ENCODE measurements around the gene RAB28.

RAB28 gene

DNA sequence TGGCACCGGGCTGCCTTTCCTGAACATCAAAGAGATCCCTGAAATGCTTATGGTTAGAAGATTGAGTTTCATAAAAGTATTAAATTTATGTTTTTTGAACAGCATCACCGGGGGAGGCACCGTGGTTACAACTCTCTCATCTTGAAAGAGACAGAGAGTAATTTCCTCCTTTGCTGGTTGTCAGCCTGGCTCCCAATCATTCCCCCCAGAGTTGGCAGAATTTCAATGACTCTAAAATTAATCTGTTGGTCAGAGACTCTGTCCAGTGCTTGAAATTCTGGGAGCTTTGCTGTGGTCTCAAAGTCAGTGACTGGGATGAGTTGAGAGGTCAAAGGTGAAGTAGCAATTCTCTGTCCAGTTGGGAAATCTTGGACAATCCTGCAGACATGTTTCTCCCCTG is 135.9 kb downstream of the RAB28 start:
- Mint-ChIP-seq H3K9me3 (peaks cover 25% of the 10 kb centered on the region), H3K4me1 (ENCODE audit: low read depth) (peaks cover 3% of the 10 kb centered on the region), H3K27me3 (no peaks in the 10 kb centered on the region), H3K36me3 (ENCODE audit: low read depth) (peaks cover 40% of the 10 kb centered on the region), H3K4me3 (no peak overlapping the region), H3K27ac (no peak overlapping the region)

DNA sequence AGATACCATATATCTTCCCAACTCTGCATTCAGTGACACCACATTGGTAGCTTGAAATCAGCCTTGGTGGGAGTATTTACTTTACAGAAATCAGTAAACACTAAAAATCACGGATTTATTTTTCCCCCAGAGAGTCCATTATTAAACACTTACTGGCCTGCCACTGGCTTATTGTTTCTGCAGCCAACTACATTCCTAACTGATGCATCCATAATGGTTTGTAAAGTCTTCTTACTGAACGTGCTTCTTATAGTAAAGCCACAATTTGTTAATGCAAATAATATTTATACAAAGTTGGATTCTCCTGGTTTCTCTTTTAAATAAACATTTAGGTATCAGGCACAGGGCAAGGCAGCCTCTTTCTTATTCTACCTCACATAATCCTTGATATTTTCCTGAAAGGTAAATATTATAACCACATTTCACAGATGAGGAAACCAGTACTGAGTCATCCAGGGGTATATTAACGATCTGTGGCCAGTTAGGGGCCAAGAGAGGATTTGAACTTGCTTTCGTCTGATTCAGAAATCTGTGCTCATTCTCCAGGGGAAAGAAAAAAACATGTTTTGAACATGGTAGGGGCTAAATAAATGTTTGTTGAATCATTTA is 136.5 kb downstream of the RAB28 start:
- peaks cover 21% of the 10 kb centered on the region for H3K9me3 Mint-ChIP-seq
- H3K27me3 Mint-ChIP-seq: no peaks in the 10 kb centered on the region
- H3K4me1 Mint-ChIP-seq (ENCODE audit: low read depth): peaks cover 3% of the 10 kb centered on the region

DNA sequence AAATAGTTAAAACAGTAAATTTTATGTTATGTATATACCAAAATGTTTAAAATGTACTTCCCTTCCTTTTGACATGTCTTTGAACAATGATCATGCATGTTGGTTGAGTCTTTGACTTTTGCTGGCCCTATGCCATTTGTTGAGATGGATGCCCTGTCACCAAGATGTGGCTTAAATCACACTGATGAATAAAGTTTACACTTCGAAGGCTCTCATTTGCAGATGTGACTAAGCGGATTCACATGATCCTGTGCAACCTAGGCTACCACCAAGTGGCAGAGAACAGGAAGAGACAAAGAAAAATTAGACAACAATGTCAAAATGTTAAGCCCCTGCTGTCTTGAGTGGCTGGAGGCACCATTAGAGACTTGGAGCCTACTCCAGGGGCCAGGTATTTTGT is 139.9 kb downstream of the RAB28 start:
- no peaks in the 10 kb centered on the region for H3K27me3 Mint-ChIP-seq
- peaks cover 36% of the 10 kb centered on the region for H3K36me3 Mint-ChIP-seq (ENCODE audit: low read depth)
- no peak overlapping the region for H3K27ac Mint-ChIP-seq
- peaks cover 18% of the 10 kb centered on the region for H3K9me3 Mint-ChIP-seq
- H3K4me1 Mint-ChIP-seq (ENCODE audit: low read depth): peaks cover 3% of the 10 kb centered on the region
- no peak overlapping the region for H3K4me3 Mint-ChIP-seq

More for the DNA sequence above, 136.5 kb downstream of the RAB28 start:
- no peak overlapping the region for H3K27ac Mint-ChIP-seq
- H3K36me3 Mint-ChIP-seq (ENCODE audit: low read depth): peaks cover 35% of the 10 kb centered on the region
- no peak overlapping the region for H3K4me3 Mint-ChIP-seq

DNA sequence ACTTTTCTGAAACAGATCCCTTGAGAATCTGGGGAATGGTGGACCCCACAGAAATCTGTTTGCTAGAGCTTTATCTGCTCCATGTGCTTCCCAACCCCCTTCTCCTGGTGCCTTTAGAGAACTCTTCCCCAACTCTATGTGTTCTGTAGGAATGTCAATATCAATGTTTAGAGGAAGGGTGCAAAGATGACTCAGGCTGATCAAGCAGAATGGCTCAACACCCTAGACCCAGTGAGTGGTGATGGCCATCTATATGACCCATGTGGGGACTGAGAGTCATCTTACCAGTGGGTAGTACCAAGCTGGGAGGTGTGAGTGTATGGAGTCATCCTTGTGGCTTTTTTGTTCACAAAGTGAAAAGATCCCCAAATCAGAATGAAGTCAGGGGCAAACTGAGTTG is 143.5 kb downstream of the RAB28 start:
- Mint-ChIP-seq H3K36me3 (ENCODE audit: low read depth) (peaks cover 42% of the 10 kb centered on the region), H3K4me1 (ENCODE audit: low read depth) (no peaks in the 10 kb centered on the region), H3K9me3 (peaks cover 15% of the 10 kb centered on the region), H3K27ac (no peak overlapping the region), H3K27me3 (no peaks in the 10 kb centered on the region), H3K4me3 (no peak overlapping the region)

DNA sequence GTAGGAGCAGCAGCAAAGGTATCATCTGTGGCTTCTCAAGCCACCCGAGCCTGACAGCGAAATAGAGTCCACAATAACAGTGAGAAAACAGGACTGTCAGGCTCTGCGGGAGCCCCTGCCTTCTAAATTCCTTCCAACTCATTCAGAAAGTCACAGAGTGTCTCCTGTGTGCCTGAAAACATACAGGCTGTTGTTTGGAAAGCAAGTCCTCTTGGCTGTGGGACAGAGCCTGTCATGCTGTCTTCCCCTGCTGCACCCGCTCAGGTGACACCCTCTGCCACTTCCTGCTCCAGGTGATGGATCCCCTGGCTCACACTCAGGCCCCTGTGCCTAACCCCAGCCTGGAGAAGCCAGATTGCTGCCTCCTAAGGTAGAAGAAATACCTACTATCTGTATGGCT is 152.3 kb downstream of the RAB28 start:
- Mint-ChIP-seq H3K36me3 (ENCODE audit: low read depth) (peaks cover 11% of the 10 kb centered on the region), H3K4me3 (no peak overlapping the region), H3K27me3 (no peaks in the 10 kb centered on the region), H3K4me1 (ENCODE audit: low read depth) (no peaks in the 10 kb centered on the region), H3K9me3 (peaks cover 1% of the 10 kb centered on the region), H3K27ac (no peak overlapping the region)

DNA sequence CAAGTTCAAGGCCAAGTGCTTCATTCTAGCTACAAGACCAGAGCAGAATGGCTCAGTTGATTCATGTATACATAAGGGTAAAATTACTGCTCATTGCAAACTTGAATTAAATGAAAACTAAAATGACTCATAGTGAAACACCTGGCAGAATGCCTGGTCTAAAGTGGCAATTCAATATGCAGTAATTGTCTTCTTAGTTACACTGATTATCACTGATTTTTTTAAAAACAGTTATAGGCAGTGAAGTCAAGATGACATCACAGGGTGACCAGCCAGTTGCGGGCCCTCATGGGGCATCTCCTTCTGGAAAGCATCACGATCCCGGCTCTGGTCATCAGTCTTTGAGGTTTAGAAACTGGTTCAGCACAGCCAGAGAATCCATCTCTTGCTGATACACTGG is 154.2 kb downstream of the RAB28 start:
- Mint-ChIP-seq H3K36me3 (ENCODE audit: low read depth) (peaks cover 8% of the 10 kb centered on the region), H3K27me3 (no peaks in the 10 kb centered on the region), H3K4me1 (ENCODE audit: low read depth) (no peaks in the 10 kb centered on the region), H3K27ac (no peak overlapping the region), H3K4me3 (no peak overlapping the region), H3K9me3 (no peaks in the 10 kb centered on the region)

DNA sequence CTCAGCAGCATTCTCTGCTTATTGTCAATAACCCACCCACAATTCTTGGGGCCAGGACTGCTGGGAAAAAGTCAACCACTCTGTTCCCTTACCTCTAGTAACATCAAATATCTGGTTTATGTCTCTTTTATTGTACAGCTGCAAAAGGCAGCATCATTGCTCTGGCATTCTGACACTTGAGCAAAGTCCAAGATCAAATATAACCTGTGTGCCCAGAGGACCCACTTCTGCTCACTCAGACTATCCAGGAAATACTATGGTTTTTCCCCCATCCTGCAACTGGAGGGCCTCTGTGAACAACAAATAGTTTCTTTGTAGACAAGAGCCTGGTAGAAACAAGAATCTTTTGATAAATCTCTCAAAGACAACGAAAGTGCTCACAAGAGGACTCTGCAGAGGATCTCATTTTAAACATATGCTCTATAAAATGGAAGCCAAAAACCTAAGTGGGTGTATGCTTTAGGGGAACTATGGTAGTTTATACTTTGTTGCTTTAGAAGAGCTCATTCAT is 154.7 kb downstream of the RAB28 start:
- H3K27me3 Mint-ChIP-seq: no peaks in the 10 kb centered on the region
- no peak overlapping the region for H3K4me3 Mint-ChIP-seq
- no peaks in the 10 kb centered on the region for H3K4me1 Mint-ChIP-seq (ENCODE audit: low read depth)
- H3K9me3 Mint-ChIP-seq: no peaks in the 10 kb centered on the region
- no peak overlapping the region for H3K27ac Mint-ChIP-seq
- H3K36me3 Mint-ChIP-seq (ENCODE audit: low read depth): peaks cover 8% of the 10 kb centered on the region

DNA sequence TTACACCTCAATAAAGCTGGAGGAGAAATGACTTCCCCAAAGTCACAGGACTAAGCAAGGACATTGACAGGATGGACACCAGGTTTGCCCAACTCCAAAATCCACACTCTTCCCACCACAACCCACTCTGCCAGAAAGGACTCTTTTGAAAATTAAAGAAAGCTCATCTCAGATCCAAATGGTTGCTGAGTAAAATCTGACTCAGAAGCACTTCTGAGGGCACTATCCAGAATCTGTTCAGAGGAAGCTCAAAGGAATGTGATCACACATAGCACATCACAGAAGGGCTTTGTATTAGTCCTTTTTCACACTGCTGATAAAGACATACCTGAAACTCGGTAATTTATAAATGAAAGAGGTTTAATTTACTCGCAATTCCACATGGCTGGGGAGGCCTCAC is 155.5 kb downstream of the RAB28 start:
- Mint-ChIP-seq H3K4me3 (no peak overlapping the region), H3K4me1 (ENCODE audit: low read depth) (no peaks in the 10 kb centered on the region), H3K36me3 (ENCODE audit: low read depth) (peaks cover 9% of the 10 kb centered on the region), H3K9me3 (no peaks in the 10 kb centered on the region), H3K27me3 (no peaks in the 10 kb centered on the region), H3K27ac (no peak overlapping the region)

DNA sequence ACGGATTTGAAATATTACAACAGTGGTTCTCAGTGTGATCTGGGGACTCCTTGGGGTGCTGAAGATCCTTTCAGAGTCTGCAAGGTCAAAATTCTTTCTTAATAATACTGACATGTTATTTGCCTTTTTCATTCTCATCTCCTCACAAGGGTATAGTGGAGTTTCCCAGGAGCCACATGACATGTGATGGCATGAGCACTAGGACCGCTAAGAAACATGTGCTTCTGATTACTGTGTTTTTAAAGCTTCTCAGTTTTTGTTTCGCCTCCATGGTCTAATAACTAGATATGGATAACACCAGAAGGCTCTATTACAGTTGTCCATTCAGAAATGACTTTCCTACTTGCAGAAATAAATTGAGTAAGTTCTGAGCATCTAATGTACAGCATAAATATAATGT is 156.1 kb downstream of the RAB28 start:
- H3K4me1 Mint-ChIP-seq (ENCODE audit: low read depth): no peaks in the 10 kb centered on the region
- H3K9me3 Mint-ChIP-seq: no peaks in the 10 kb centered on the region
- H3K27ac Mint-ChIP-seq: no peak overlapping the region
- H3K27me3 Mint-ChIP-seq: no peaks in the 10 kb centered on the region
- H3K4me3 Mint-ChIP-seq: no peak overlapping the region
- peaks cover 13% of the 10 kb centered on the region for H3K36me3 Mint-ChIP-seq (ENCODE audit: low read depth)

DNA sequence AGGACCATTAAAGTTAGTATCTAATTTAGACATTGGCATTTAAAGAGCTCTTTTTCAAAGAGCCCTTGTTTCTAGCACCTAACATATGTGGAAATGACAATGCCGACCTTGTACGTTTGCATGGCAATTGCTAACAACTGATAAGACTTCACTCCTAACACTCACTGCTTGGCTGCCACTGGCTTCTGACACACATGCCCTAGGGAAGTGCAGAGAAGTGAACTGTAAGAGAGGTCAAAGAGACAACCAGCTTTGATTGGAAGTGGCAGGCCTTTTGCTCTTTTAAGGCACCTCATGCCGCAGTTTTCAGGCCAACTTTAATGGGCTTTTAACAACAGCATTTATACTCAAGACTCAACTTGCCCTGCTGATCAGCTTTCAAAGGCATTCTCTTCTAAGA is 158.4 kb downstream of the RAB28 start:
- peaks cover 32% of the 10 kb centered on the region for H3K36me3 Mint-ChIP-seq (ENCODE audit: low read depth)
- no peak overlapping the region for H3K27ac Mint-ChIP-seq
- no peaks in the 10 kb centered on the region for H3K27me3 Mint-ChIP-seq
- no peak overlapping the region for H3K4me3 Mint-ChIP-seq
- no peaks in the 10 kb centered on the region for H3K4me1 Mint-ChIP-seq (ENCODE audit: low read depth)
- H3K9me3 Mint-ChIP-seq: peaks cover 3% of the 10 kb centered on the region

DNA sequence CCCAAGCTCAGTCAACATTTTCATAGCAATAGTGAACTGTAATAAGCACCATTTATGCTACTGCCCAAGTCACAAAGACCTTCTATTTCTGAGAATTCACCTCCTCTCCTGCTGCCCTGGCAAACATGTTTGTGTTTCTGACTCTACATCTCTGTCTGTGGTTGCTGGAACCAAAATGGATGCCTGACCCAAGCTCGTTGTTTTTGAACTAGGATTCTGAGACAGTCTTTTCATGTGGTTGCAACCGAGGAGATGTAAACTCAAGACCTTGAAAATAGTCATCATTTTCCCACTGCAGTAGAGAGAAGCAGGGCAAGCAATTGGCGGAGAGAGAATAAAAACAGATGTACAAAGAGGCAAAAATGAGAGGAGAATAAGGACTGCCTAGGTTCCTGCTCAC is 160.2 kb downstream of the RAB28 start:
- H3K4me3 Mint-ChIP-seq: no peak overlapping the region
- H3K4me1 Mint-ChIP-seq (ENCODE audit: low read depth): no peaks in the 10 kb centered on the region
- H3K9me3 Mint-ChIP-seq: peaks cover 3% of the 10 kb centered on the region
- peaks cover 34% of the 10 kb centered on the region for H3K36me3 Mint-ChIP-seq (ENCODE audit: low read depth)
- no peak overlapping the region for H3K27ac Mint-ChIP-seq
- no peaks in the 10 kb centered on the region for H3K27me3 Mint-ChIP-seq

DNA sequence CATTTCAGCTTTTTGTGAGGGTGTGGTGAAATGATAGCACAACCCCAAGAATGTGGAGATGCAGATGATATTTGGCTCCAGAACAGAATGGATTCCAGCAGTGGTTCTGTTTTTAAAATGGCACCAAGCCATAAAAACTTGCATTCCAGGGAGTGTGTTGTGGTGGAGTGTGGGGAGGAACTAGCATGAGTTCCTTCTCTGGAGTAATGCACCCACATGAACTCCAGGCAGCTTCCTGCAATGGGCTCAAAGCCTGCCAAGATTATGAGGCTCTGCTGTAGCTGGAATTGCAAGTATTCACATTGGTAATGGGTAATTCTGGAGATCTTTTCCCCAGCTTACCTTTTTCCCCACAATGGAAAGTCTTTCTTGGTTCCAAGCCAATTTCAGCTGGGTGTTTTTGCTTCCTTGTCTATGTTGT is 161.4 kb downstream of the RAB28 start:
- no peaks in the 10 kb centered on the region for H3K4me1 Mint-ChIP-seq (ENCODE audit: low read depth)
- peaks cover 3% of the 10 kb centered on the region for H3K9me3 Mint-ChIP-seq
- peaks cover 30% of the 10 kb centered on the region for H3K36me3 Mint-ChIP-seq (ENCODE audit: low read depth)
- H3K4me3 Mint-ChIP-seq: no peak overlapping the region
- H3K27ac Mint-ChIP-seq: no peak overlapping the region
- no peaks in the 10 kb centered on the region for H3K27me3 Mint-ChIP-seq
